D721Med (cell line): ENCODE results near the gene GIMAP8.

Experiments
- DNase-seq: peaks from one replicate; pipeline ENCODE4 v3.0.0; 2011; ENCODE audit warnings: low spot score; ENCODE audit not compliant: insufficient read length
- FAIRE-seq: peaks from 2 replicates; lab custom pipeline; 2011; peaks lifted over from hg19 to GRCh38; lab: Jason Lieb, UNC
- TF ChIP-seq, protein P1 (sequence below): IDR thresholded peaks from 2 replicates; pipeline ENCODE4 v1.5.1; 2012; ENCODE audit warnings: mild to moderate bottlenecking, control low read depth; ENCODE audit not compliant: insufficient read depth; ENCODE audit errors: missing control alignments

The GIMAP8 gene

DNA sequence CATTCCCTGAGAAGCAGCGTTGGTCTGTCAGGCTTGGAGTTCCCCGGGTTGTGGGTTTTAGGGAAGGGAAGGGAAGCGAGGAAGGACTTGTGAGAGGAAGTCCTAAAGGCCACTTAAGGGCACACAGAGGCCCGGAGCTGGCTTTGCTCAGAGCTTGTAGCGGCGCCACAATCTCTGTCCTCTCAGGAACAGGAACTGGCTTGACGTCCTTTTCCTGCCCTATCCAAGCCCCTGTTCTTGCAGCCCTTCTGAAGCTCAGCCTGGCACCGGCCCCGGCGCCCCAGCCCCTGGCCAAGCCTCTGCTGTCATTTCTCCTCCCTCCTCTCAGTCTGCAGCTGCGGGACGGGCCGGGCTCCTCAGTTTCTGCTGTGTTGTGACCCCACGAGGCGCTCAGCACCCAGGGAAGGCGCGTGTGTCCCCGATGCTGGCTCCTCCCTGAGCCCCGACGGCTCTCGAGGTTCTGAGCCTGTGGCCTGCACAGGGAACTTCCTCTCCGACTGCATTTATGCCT lies at the start of gene GIMAP8:
Gene GIMAP8 (plus strand): TSS at position 140 of the 511 bp plus-strand sequence. CDS start 16,069 bp downstream, outside the sequence.
- FAIRE-seq (no peak), DNase-seq (no peak)
- TF ChIP-seq, protein P1, sequence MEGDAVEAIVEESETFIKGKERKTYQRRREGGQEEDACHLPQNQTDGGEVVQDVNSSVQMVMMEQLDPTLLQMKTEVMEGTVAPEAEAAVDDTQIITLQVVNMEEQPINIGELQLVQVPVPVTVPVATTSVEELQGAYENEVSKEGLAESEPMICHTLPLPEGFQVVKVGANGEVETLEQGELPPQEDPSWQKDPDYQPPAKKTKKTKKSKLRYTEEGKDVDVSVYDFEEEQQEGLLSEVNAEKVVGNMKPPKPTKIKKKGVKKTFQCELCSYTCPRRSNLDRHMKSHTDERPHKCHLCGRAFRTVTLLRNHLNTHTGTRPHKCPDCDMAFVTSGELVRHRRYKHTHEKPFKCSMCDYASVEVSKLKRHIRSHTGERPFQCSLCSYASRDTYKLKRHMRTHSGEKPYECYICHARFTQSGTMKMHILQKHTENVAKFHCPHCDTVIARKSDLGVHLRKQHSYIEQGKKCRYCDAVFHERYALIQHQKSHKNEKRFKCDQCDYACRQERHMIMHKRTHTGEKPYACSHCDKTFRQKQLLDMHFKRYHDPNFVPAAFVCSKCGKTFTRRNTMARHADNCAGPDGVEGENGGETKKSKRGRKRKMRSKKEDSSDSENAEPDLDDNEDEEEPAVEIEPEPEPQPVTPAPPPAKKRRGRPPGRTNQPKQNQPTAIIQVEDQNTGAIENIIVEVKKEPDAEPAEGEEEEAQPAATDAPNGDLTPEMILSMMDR = no peak

- FAIRE-seq = no peak
- no peak for DNase-seq
Observed at GRCh38 chr7:150400788-150401423, 49.5 kb upstream of the GIMAP8 start.

GRCh38 chr7:150401424-150401790 lies 49.0 kb upstream of the GIMAP8 start:
- no peak for FAIRE-seq
- TF ChIP-seq, protein P1 = no peak
- DNase-seq = no peak

More at GRCh38 chr7:150400788-150401423, 49.5 kb upstream of the GIMAP8 start:
- TF ChIP-seq, protein P1 = no peak

DNA sequence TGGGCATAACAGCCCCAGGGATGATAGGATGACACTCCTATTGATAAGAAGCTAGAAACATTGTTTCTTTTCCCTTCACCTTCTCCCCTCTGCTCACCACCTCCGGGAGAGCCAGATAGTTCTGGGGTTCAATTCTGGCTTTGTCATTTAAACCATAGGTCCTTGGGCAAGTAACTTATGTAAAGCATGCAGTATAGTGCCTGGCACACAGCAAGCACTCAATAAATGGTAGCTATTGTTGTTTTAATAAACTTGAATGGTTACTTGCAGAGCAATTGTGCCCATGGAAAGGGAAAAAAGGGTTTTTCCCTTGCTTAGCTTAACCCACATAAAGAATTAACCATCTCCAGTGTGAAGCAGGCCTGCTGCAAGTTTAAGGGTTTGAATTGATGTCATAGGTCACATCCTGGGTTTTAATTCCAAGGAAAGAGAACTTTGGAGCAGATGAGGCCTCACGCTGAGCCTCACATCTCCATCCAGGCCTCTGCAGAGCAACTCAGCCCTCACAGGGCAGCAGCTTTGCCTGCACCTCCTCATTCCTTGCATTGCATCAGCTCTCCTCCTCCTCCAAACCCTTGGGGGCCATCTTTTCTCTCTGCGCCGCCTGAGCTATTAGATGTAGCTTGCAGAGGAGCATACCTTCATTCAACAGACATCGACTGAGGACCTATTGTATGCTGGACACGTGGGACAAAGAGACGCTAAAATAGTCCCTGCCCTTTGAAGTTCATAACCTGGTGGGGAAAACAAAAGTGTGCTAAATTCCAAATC lies 48.4 kb upstream of the GIMAP8 start:
- TF ChIP-seq, protein P1 = no peak
- DNase-seq = no peak
- FAIRE-seq = no peak

DNA sequence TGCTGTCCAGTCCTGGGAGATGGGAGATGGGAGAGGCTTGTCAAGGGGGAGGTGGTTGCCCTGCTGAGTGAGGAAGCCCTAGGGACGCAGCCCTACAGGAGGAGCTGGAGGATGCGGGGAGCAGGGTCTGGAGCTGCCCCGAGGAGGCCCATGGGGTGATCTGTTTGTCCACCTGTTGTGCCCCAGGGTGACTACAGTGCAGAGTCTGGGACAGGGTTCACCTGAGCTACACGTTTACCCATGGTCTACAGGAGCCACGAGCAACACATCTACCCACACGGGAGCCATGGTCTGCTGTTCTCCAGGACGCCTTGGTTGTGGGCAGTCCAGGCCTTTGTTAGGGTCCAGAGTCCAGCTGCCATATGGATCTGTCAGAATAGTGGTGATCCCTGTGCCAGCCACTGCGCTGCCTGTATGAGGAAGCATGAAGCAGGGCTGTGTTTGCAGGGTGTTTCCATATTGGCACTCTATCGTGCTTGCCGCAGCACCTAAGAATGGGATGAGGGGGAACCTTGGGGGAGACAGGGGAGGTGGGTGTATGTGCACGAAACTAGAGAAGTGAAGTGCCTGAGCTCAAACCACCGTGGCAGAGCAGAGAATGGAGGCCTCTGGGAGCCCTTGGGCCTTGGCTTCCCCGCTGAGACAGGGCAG lies 47.6 kb upstream of the GIMAP8 start:
- no peak for DNase-seq

DNA sequence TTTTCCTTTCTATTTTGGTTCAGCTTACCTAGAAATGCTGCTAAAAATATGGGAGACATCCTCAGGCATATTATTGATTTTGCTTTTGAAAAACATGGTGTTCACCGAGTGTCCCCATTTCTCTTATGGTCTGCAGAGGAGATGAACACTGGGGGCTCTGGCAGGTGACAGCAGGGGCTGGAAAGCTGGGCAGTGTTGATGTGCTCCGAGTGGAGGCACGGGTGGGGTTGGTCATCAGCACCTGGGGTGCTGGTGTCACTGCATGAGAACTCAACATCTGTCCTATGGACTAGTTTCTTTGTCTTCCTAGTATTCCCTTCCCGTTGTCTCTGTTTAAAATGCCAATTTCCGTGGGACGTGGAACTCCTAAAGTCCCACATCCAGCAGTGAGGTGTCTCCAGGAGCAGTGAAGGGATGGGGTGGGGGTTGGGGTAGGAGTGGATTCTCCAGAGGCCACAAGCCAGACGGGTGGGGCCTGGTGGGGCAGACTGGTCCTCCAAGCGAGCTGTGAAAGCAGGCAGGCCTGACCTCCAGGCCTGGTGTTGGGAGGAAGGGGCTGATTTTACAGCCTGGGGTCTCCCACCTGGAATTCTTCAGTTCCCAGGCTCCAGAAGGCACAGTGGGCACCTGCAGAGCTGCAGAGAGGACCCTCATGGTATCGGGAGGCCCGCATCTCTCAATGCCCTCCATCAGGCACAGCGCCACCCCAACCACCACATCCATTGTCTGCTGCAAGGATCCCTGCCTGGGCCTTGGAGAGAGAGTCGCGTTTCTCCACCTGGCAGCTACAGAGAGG lies 46.9 kb upstream of the GIMAP8 start:
- FAIRE-seq (no peak), DNase-seq (no peak)
- TF ChIP-seq, protein P1 = no peak

More for the DNA sequence above, 47.6 kb upstream of the GIMAP8 start:
- TF ChIP-seq, protein P1 = no peak
- FAIRE-seq = no peak
